GOT3 (cell line): ENCODE measurements around the gene DOCK7.

Experiments used
- DNase-seq: peaks from one replicate; lab custom pipeline; 2025; ENCODE audit warnings: mixed read lengths; lab: John Stamatoyannopoulos, UW

DOCK7 gene

DNA sequence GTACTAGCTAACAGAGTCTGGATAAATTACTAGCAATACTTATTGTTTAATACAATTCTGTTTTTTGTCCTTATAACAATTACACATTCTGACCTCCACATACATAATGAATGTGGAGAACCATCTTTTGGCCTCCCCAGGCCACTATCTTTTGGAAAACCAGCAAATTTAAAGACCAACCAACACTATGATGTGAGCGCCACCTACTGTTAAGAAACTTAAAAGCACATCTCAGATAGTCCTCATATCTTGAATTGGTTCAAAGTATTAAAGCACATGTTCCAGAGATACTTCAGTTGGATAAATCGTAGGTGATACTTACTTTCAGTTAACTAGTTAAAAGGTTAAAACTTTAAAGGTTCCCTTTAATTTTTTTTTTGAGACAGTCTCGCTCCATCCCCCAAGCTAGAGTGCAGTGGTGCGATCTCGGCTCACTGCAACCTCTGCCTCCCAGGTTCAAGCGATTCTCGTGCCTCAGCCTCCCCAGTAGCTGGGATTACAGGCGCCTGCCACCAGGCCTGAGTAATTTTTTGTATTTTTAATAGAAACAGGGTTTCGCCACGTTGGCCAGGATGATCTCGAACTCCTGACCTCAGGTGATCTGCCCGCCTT is 280.7 kb downstream of the DOCK7 start:
- no peak for DNase-seq

DNA sequence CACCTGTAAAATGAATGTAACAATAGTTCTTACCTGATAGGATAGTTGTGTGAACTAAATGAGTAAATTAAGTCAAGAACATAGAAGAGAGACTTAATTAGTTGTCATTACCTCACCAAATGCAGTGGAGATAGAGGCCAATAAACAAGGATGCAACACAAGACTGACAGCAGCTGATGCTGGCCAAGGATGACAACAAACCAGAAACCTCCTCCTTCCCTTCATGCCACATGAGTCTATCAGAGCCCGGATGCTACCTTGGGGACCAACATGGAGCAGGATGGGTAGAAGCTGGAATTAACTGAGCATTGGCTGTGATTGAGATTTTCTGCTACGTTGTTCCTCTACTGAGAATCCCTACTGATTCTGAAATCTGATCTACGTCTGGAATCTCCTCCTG is 281.6 kb downstream of the DOCK7 start:
- DNase-seq = no peak

DNA sequence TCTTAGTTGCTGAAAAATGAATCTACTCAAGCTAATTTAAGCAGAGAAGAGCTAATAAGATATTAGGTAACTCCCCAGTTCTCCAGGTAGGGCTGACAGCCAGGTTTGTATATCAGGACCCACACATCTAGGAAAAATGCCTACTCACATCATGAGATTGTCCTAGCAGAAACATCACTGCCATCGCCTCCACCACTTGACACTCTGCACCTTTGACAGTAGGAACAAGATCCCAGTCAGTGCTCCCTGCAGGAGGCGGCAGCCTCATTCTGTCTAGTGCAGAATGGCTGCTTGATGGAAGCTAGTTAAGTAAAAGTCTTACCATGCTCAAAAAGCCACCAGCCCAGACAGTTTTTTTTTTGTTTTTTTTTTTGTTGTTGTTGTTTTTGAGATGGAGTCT is 282.9 kb downstream of the DOCK7 start:
- DNase-seq = no peak
